MM.1S (cell line): ENCODE measurements around the gene ARHGEF10L.

ENCODE experiments used
- DNase-seq: peaks from one replicate; pipeline ENCODE4 v3.0.0-alpha.2; 2015
- H2AFZ ChIP-seq: fragments of 300-600 bp; sonication (generic); 2 replicates; pipeline ENCODE4 v1.6.0; 2016; ENCODE audit warnings: antibody characterized with exemption, low read length
- H3F3A ChIP-seq: fragments of 300-600 bp; sonication (generic); 2 replicates; pipeline ENCODE4 v1.6.1; 2016; ENCODE audit warnings: mild to moderate bottlenecking, antibody characterized with exemption, low read length, moderate library complexity, mixed read lengths; ENCODE audit not compliant: insufficient read depth
- H3K27ac ChIP-seq: fragments of 300-600 bp; sonication (generic); 2 replicates; pipeline ENCODE4 v1.5.1; 2016; ENCODE audit warnings: mild to moderate bottlenecking, low read length
- H3K27me3 ChIP-seq: fragments of 300-600 bp; sonication (generic); replicated peaks from 2 replicates; pipeline ENCODE4 v1.6.0; 2016; ENCODE audit warnings: low read length; ENCODE audit not compliant: insufficient read depth
- H3K36me3 ChIP-seq: fragments of 300-600 bp; sonication (generic); replicated peaks from 2 replicates; pipeline ENCODE4 v1.6.1; 2016; ENCODE audit warnings: mild to moderate bottlenecking, low read length, mixed read lengths; ENCODE audit not compliant: insufficient read depth
- H3K4me1 ChIP-seq: fragments of 300-600 bp; sonication (generic); 2 replicates; pipeline ENCODE4 v1.6.1; 2016; ENCODE audit warnings: low read length, mixed read lengths
- H3K4me2 ChIP-seq: fragments of 300-600 bp; sonication (generic); 2 replicates; pipeline ENCODE4 v1.6.0; 2016; ENCODE audit warnings: low read depth, low read length
- H3K4me3 ChIP-seq: fragments of 300-600 bp; sonication (generic); 2 replicates; pipeline ENCODE4 v1.5.1; 2016; ENCODE audit warnings: low read length, mixed read lengths
- H3K79me2 ChIP-seq: fragments of 300-600 bp; sonication (generic); 2 replicates; pipeline ENCODE4 v1.6.1; 2016; ENCODE audit warnings: mixed run types, low read length, mixed read lengths
- H3K9ac ChIP-seq: fragments of 300-600 bp; sonication (generic); 2 replicates; pipeline ENCODE4 v1.6.1; 2016; ENCODE audit warnings: low read length, mixed read lengths
- H3K9me2 ChIP-seq: fragments of 300-600 bp; sonication (generic); replicated peaks from 2 replicates; pipeline ENCODE4 v1.6.1; 2016; ENCODE audit warnings: mild to moderate bottlenecking, low read length, mixed read lengths; ENCODE audit not compliant: insufficient read depth
- H3K9me3 ChIP-seq: fragments of 300-600 bp; sonication (generic); replicated peaks from 2 replicates; pipeline ENCODE4 v1.6.1; 2016; ENCODE audit warnings: mild to moderate bottlenecking, low read length, mixed read lengths; ENCODE audit not compliant: insufficient read depth
- H4K20me1 ChIP-seq: fragments of 300-600 bp; sonication (generic); 2 replicates; pipeline ENCODE4 v1.6.1; 2016; ENCODE audit warnings: mild to moderate bottlenecking, low read length, moderate library complexity, mixed read lengths; ENCODE audit not compliant: insufficient read depth
- CTCF ChIP-seq: fragments of 300-600 bp; sonication (generic); IDR thresholded peaks from 2 replicates; pipeline ENCODE4 v1.5.1; 2016; ENCODE audit warnings: antibody characterized with exemption, low read length, mixed read lengths
- EZH2 ChIP-seq: fragments of 300-600 bp; sonication (generic); optimal IDR thresholded peaks from 2 replicates; pipeline ENCODE3; 2017; ENCODE audit warnings: low read depth, mild to moderate bottlenecking, antibody characterized with exemption, low read length, mixed read lengths
- EZH2phosphoT487 ChIP-seq: fragments of 300-600 bp; sonication (generic); IDR thresholded peaks from 2 replicates; pipeline ENCODE4 v1.6.1; 2018; ENCODE audit warnings: antibody characterized with exemption, low read length

Gene ARHGEF10L

GRCh38 chr1:17719874-17720273 is 180.4 kb downstream of the ARHGEF10L start:
- TF ChIP-seq EZH2 (no peak), CTCF (no peak), EZH2phosphoT487 (no peak)
- peaks cover 95% of the 10 kb centered on the region for H3K27me3 ChIP-seq
- no peaks in the 10 kb centered on the region for H3K36me3 ChIP-seq
- H4K20me1 ChIP-seq, result no peaks in the 10 kb centered on the region
- no peak overlapping the region for H2AFZ ChIP-seq
- no peaks in the 10 kb centered on the region for H3K4me1 ChIP-seq
- no peak for DNase-seq
- H3K4me3 ChIP-seq, result no peak overlapping the region
- H3F3A ChIP-seq, result no peaks in the 10 kb centered on the region
- no peaks in the 10 kb centered on the region for H3K9me3 ChIP-seq
- no peak overlapping the region for H3K4me2 ChIP-seq
- H3K9me2 ChIP-seq, result no peaks in the 10 kb centered on the region
- no peak overlapping the region for H3K9ac ChIP-seq
- H3K79me2 ChIP-seq, result no peaks in the 10 kb centered on the region
- no peak overlapping the region for H3K27ac ChIP-seq

DNA sequence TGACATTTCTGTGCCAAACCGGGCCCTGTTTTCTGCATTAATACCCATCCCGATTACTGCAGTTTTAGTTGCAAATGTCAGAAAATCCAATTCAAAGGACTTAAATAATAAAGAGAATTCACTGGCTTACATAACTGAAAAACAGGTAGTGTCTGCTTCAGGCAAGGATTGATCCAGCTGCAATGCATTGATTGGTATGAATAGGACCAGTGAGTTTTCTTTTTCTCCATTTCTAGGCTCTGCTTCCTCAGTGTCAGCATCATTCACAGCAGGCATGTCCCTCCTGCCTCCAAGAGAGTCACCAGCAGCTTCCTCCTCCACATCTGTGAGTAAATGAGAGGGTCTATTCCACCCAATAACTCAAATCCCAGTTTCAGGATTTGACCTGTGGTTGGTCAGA is 181.9 kb downstream of the ARHGEF10L start:
- no peaks in the 10 kb centered on the region for H3K79me2 ChIP-seq
- no peak overlapping the region for H3K27ac ChIP-seq
- no peaks in the 10 kb centered on the region for H4K20me1 ChIP-seq
- no peaks in the 10 kb centered on the region for H3K4me1 ChIP-seq
- no peak for DNase-seq
- no peak overlapping the region for H2AFZ ChIP-seq
- TF ChIP-seq EZH2, result no peak
- no peak for TF ChIP-seq EZH2phosphoT487
- no peak for TF ChIP-seq CTCF
- no peak overlapping the region for H3K9ac ChIP-seq
- H3K27me3 ChIP-seq, result peaks cover 95% of the 10 kb centered on the region
- no peaks in the 10 kb centered on the region for H3K9me2 ChIP-seq
- no peaks in the 10 kb centered on the region for H3K36me3 ChIP-seq
- no peaks in the 10 kb centered on the region for H3K9me3 ChIP-seq
- no peak overlapping the region for H3K4me2 ChIP-seq
- H3K4me3 ChIP-seq, result no peak overlapping the region
- H3F3A ChIP-seq, result no peaks in the 10 kb centered on the region

DNA sequence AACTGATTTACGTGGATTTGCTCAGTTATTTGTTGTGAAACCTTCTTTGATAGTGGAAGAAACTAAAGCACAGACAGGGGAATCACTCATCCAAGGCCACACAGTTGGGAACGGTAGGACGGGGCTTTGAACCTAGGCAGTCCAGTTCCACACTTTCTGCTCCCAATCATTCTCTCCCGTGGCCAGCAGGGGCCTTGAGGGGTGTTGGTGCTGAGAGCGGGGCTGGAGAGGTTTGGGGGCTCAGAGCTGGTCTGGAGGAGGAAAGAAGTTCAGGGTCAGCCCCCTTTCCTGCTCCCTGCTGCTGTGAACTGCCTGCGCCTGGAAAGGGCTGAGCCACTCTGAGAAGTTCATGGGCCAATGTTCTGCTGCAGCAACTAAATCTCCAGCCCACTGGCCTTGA is 184.2 kb downstream of the ARHGEF10L start:
- Histone ChIP-seq H2AFZ (no peak overlapping the region), H3K36me3 (no peaks in the 10 kb centered on the region), H3K79me2 (no peaks in the 10 kb centered on the region), H3K27ac (no peak overlapping the region), H4K20me1 (no peaks in the 10 kb centered on the region), H3K4me3 (no peak overlapping the region), H3K4me1 (no peaks in the 10 kb centered on the region), H3K9ac (no peak overlapping the region), H3F3A (no peaks in the 10 kb centered on the region), H3K9me3 (no peaks in the 10 kb centered on the region), H3K27me3 (peaks cover 88% of the 10 kb centered on the region), H3K4me2 (no peak overlapping the region), H3K9me2 (no peaks in the 10 kb centered on the region)
- TF ChIP-seq EZH2phosphoT487 (no peak), EZH2 (no peak)
- DNase-seq, result no peak

GRCh38 chr1:17724150-17724549 is 184.7 kb downstream of the ARHGEF10L start:
- DNase-seq, result no peak
- Histone ChIP-seq H3K4me1 (no peaks in the 10 kb centered on the region), H3K27ac (no peak overlapping the region), H3K9me2 (no peaks in the 10 kb centered on the region), H3K4me2 (no peak overlapping the region), H3K4me3 (no peak overlapping the region), H3K9me3 (no peaks in the 10 kb centered on the region), H3K9ac (no peak overlapping the region), H3F3A (no peaks in the 10 kb centered on the region), H4K20me1 (no peaks in the 10 kb centered on the region), H3K79me2 (no peaks in the 10 kb centered on the region), H3K27me3 (peaks cover 90% of the 10 kb centered on the region), H3K36me3 (no peaks in the 10 kb centered on the region), H2AFZ (no peak overlapping the region)
- no peak for TF ChIP-seq EZH2
- TF ChIP-seq EZH2phosphoT487, result no peak
- TF ChIP-seq CTCF, result no peak
